ENCODE results near the gene SYT17. TPM values are rescaled to one million over a fixed set of nuclear protein-coding genes. Genes with fewer than 3 reads are reported as not detected.

SYT17 gene
- total RNA-seq, 4 donors from 2014 or later: 4.2 to 9.0 (median 6.3) TPM

- ATAC-seq: no peak
- Histone ChIP-seq H3K27me3 (no peaks in the 10 kb centered on the region), H3K9me3 (peaks cover 0 to 4% (median 0%) of the 10 kb centered on the region in 3 donors), H3K4me1 (peaks cover 0 to 11% (median 0%) of the 10 kb centered on the region in 3 donors), H3K27ac (no peak overlapping the region), H3K4me3 (no peak overlapping the region), H3K36me3 (no peaks in the 10 kb centered on the region)
- no peak for TF ChIP-seq CTCF (IDR thresholded peaks at IDR 0.05)
- no peak for TF ChIP-seq POLR2A (IDR thresholded peaks at IDR 0.05)
- TF ChIP-seq POLR2AphosphoS5 (IDR thresholded peaks at IDR 0.05): no peak
- TF ChIP-seq EP300 (IDR thresholded peaks at IDR 0.05): no peak
- WGBS, 2 donors (ENCODE audit: low coverage in 1 of 2): 43 to 48% methylated on average over 4 of the region's 4 CpGs
Observed at GRCh38 chr16:19291475-19291874, 123.4 kb downstream of the SYT17 start.

- Histone ChIP-seq H3K36me3 (no peaks in the 10 kb centered on the region), H3K27ac (no peak overlapping the region), H3K4me3 (no peak overlapping the region), H3K9me3 (peaks cover 0 to 4% (median 0%) of the 10 kb centered on the region in 3 donors), H3K27me3 (no peaks in the 10 kb centered on the region), H3K4me1 (peaks cover 0 to 11% (median 0%) of the 10 kb centered on the region in 3 donors)
- 46 to 56% methylated on average over 2 of the region's 5 CpGs for WGBS, 2 donors (ENCODE audit: low coverage in 1 of 2)
- no peak for TF ChIP-seq POLR2A (IDR thresholded peaks at IDR 0.05)
- TF ChIP-seq CTCF (IDR thresholded peaks at IDR 0.05): no peak
- TF ChIP-seq EP300 (IDR thresholded peaks at IDR 0.05): no peak
- TF ChIP-seq POLR2AphosphoS5 (IDR thresholded peaks at IDR 0.05): no peak
- ATAC-seq: no peak
Observed at GRCh38 chr16:19292186-19292585, 124.1 kb downstream of the SYT17 start.

GRCh38 chr16:19294156-19294649, 126.2 kb downstream of the SYT17 start:
- ATAC-seq: peak; percentile 77
- Histone ChIP-seq H3K4me3 (no peak overlapping the region), H3K4me1 (peaks cover 0 to 11% (median 0%) of the 10 kb centered on the region in 3 donors), H3K36me3 (no peaks in the 10 kb centered on the region), H3K9me3 (no peaks in the 10 kb centered on the region), H3K27me3 (no peaks in the 10 kb centered on the region), H3K27ac (no peak overlapping the region)
- 7 to 9% methylated on average over 5 of the region's 5 CpGs for WGBS, 2 donors (ENCODE audit: low coverage in 1 of 2)
- TF ChIP-seq CTCF (IDR thresholded peaks at IDR 0.05): no peak
- no peak for TF ChIP-seq EP300 (IDR thresholded peaks at IDR 0.05)
- no peak for TF ChIP-seq POLR2A (IDR thresholded peaks at IDR 0.05)
- no peak for TF ChIP-seq POLR2AphosphoS5 (IDR thresholded peaks at IDR 0.05)

- H3K27me3 ChIP-seq: no peaks in the 10 kb centered on the region
- peaks cover 0 to 7% (median 0%) of the 10 kb centered on the region in 3 donors for H3K4me1 ChIP-seq
- ATAC-seq: no peak
- no peak for TF ChIP-seq POLR2AphosphoS5 (IDR thresholded peaks at IDR 0.05)
- TF ChIP-seq POLR2A (IDR thresholded peaks at IDR 0.05): no peak
- no peak for TF ChIP-seq EP300 (IDR thresholded peaks at IDR 0.05)
- no peak for TF ChIP-seq CTCF (IDR thresholded peaks at IDR 0.05)
- no peaks in the 10 kb centered on the region for H3K36me3 ChIP-seq
- H3K9me3 ChIP-seq: no peaks in the 10 kb centered on the region
- no peak overlapping the region for H3K4me3 ChIP-seq
- H3K27ac ChIP-seq: no peak overlapping the region
- no CpG with 5 or more reads among the region's 2 CpGs for WGBS, 2 donors (ENCODE audit: low coverage in 1 of 2)
Observed at GRCh38 chr16:19295393-19295792, 127.4 kb downstream of the SYT17 start.

GRCh38 chr16:19297454-19297853, 129.4 kb downstream of the SYT17 start:
- WGBS, 2 donors (ENCODE audit: low coverage in 1 of 2): 45 to 63% methylated on average over 1 of the region's 1 CpG
- TF ChIP-seq CTCF (IDR thresholded peaks at IDR 0.05) (no peak), POLR2A (IDR thresholded peaks at IDR 0.05) (no peak), EP300 (IDR thresholded peaks at IDR 0.05) (no peak), POLR2AphosphoS5 (IDR thresholded peaks at IDR 0.05) (no peak)
- Histone ChIP-seq H3K4me1 (no peaks in the 10 kb centered on the region), H3K27ac (no peak overlapping the region), H3K9me3 (no peaks in the 10 kb centered on the region), H3K36me3 (no peaks in the 10 kb centered on the region), H3K27me3 (no peaks in the 10 kb centered on the region), H3K4me3 (no peak overlapping the region)
- ATAC-seq: no peak
